22Rv1 (cell line): ENCODE results near the gene ASPHD2.

ENCODE experiments used
- ZFX ChIP-seq: fragments of 450-650 bp; IDR thresholded peaks from 2 replicates; pipeline ENCODE4 v1.6.1; 2017; ENCODE audit warnings: antibody characterized with exemption, borderline replicate concordance
- TF ChIP-seq, protein P1 (sequence below): fragments of 450-650 bp; IDR thresholded peaks from 2 replicates; pipeline ENCODE4 v1.5.1; 2017; ENCODE audit warnings: mild to moderate bottlenecking

DNA sequence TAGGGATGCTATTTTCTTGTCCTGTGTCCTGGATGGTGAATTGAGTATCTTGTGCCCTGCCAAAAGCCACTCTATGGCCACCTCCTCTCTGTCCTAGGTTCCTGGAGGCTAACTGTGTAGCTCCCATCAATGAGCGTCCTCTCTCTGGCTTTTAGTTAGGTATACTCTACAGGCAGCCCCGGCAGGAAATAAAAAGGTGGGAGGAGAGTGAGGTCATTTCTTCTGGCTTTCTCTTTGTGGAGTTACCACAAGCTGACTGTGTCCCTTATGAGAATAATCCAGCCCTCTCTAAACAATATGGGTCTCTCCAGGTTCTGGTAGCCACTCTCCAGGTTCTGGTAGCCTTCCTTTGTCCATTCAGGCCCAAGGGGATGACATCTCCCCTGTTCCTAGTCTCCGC, 11.7 kb upstream of the ASPHD2 start:
- TF ChIP-seq, protein P1, sequence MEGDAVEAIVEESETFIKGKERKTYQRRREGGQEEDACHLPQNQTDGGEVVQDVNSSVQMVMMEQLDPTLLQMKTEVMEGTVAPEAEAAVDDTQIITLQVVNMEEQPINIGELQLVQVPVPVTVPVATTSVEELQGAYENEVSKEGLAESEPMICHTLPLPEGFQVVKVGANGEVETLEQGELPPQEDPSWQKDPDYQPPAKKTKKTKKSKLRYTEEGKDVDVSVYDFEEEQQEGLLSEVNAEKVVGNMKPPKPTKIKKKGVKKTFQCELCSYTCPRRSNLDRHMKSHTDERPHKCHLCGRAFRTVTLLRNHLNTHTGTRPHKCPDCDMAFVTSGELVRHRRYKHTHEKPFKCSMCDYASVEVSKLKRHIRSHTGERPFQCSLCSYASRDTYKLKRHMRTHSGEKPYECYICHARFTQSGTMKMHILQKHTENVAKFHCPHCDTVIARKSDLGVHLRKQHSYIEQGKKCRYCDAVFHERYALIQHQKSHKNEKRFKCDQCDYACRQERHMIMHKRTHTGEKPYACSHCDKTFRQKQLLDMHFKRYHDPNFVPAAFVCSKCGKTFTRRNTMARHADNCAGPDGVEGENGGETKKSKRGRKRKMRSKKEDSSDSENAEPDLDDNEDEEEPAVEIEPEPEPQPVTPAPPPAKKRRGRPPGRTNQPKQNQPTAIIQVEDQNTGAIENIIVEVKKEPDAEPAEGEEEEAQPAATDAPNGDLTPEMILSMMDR = no peak
- TF ChIP-seq ZFX = no peak
